ENCODE measurements around the gene PCAT6.

Gene PCAT6

GRCh38 chr1:202848191-202848542 is 37.4 kb downstream of the PCAT6 start:
- Histone ChIP-seq H3K27me3 (ENCODE audit: insufficient read depth, poor library complexity, severe bottlenecking) (no peaks in the 10 kb centered on the region), H3K27ac (replicated peaks) (no peak overlapping the region), H3K4me3 (replicated peaks; ENCODE audit: insufficient read depth, low read length) (no peak overlapping the region)
- TF ChIP-seq SPI1 (IDR thresholded peaks at IDR 0.05; ENCODE audit: borderline replicate concordance, low read depth): no peak
- no peak for TF ChIP-seq GABPA (IDR thresholded peaks at IDR 0.05; ENCODE audit: low read depth)
- TF ChIP-seq POLR2AphosphoS5 (IDR thresholded peaks at IDR 0.05; ENCODE audit: low read depth): no peak
- TF ChIP-seq CTCF (IDR thresholded peaks at IDR 0.05; ENCODE audit: insufficient read depth, low read length): no peak
- TF ChIP-seq REST (IDR thresholded peaks at IDR 0.05; ENCODE audit: insufficient replicate concordance, low read depth): no peak
- no peak for DNase-seq (ENCODE audit: low read depth in 1 of 2, low spot score in 1 of 2)

GRCh38 chr1:202850593-202851362 is 40.0 kb downstream of the PCAT6 start:
- Histone ChIP-seq H3K4me3 (replicated peaks; ENCODE audit: insufficient read depth, low read length) (no peak overlapping the region), H3K27me3 (ENCODE audit: insufficient read depth, poor library complexity, severe bottlenecking) (no peaks in the 10 kb centered on the region), H3K27ac (replicated peaks) (no peak overlapping the region)
- DNase-seq (ENCODE audit: low read depth in 1 of 2, low spot score in 1 of 2): no peak
- TF ChIP-seq GABPA (IDR thresholded peaks at IDR 0.05; ENCODE audit: low read depth): no peak
- no peak for TF ChIP-seq REST (IDR thresholded peaks at IDR 0.05; ENCODE audit: insufficient replicate concordance, low read depth)
- no peak for TF ChIP-seq SPI1 (IDR thresholded peaks at IDR 0.05; ENCODE audit: borderline replicate concordance, low read depth)
- no peak for TF ChIP-seq CTCF (IDR thresholded peaks at IDR 0.05; ENCODE audit: insufficient read depth, low read length)
- no peak for TF ChIP-seq POLR2AphosphoS5 (IDR thresholded peaks at IDR 0.05; ENCODE audit: low read depth)

GRCh38 chr1:202852163-202852904 is 41.6 kb downstream of the PCAT6 start:
- DNase-seq (ENCODE audit: low read depth in 1 of 2, low spot score in 1 of 2): peak in 1 of 2 experiments; percentile 78
- H3K27ac ChIP-seq (replicated peaks): no peak overlapping the region
- TF ChIP-seq CTCF (IDR thresholded peaks at IDR 0.05; ENCODE audit: insufficient read depth, low read length): peak; percentile 81
- TF ChIP-seq SPI1 (IDR thresholded peaks at IDR 0.05; ENCODE audit: borderline replicate concordance, low read depth): no peak
- H3K27me3 ChIP-seq (ENCODE audit: insufficient read depth, poor library complexity, severe bottlenecking): no peaks in the 10 kb centered on the region
- no peak overlapping the region for H3K4me3 ChIP-seq (replicated peaks; ENCODE audit: insufficient read depth, low read length)

Measured in HL-60 (cell line).